ENCODE results near the gene KRT84. TPM values are rescaled to one million over a fixed set of nuclear protein-coding genes. Genes with fewer than 3 reads are reported as not detected.

Gene KRT84, protein sequence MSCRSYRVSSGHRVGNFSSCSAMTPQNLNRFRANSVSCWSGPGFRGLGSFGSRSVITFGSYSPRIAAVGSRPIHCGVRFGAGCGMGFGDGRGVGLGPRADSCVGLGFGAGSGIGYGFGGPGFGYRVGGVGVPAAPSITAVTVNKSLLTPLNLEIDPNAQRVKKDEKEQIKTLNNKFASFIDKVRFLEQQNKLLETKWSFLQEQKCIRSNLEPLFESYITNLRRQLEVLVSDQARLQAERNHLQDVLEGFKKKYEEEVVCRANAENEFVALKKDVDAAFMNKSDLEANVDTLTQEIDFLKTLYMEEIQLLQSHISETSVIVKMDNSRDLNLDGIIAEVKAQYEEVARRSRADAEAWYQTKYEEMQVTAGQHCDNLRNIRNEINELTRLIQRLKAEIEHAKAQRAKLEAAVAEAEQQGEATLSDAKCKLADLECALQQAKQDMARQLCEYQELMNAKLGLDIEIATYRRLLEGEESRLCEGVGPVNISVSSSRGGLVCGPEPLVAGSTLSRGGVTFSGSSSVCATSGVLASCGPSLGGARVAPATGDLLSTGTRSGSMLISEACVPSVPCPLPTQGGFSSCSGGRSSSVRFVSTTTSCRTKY
- total RNA-seq = not detected

DNA sequence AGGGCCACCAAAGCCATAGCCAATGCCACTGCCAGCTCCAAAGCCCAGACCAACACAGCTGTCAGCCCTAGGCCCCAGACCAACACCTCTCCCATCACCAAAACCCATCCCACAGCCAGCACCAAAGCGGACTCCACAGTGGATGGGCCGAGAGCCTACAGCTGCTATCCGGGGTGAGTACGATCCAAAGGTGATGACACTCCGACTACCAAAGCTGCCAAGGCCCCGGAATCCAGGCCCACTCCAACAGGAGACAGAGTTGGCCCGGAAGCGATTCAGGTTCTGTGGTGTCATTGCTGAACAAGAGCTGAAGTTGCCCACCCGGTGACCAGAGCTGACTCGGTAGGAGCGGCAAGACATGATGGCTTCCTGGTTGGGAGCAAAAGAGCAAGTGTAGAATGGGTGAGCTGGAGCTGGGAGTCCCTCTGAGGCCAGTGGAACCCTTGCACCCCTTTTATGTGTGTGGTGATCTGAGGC, at the start of gene KRT84:
TSS of gene KRT84 (minus strand) at position 427 of the 477 bp plus-strand sequence. CDS start at position 360, 67 bp downstream.
- TF ChIP-seq CTCF (IDR thresholded peaks at IDR 0.05; ENCODE audit: low read depth) = no peak

GRCh38 chr12:52434760-52435530, 49.5 kb upstream of the KRT84 start:
- TF ChIP-seq CTCF (IDR thresholded peaks at IDR 0.05; ENCODE audit: low read depth) = no peak

DNA sequence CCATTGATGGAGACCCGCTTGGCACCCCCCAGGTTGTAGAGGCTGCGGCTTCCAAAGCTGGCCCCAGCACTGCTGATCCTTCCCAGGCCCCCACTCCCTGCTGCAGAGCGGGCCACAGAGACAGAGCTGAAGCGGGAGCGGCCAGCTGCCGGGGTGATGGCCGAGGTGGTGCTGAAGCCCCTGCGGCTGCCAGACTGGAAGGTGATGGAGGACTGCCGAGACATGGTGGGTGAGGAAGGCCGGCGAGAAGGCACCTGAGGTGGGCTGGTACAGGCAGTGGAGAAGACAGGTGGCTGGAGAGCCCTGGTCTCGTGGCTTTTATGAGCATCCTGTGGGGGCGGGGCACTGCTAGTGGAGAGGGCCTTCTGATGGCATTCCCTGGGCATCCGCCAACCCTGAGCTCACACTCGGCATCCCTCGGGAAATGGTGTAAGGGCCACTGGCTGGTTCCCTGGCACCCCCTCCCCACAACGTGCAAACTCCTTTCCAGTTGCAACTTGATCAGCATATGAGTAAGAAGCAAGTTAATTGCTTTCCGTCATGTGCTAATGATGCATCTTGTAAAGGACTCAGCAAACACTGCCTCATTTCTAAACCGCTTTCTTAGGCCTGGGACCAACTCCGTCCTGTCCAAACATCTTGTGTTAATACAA, 48.8 kb upstream of the KRT84 start, which contains the start of gene KRT75:
TSS of gene KRT75 (minus strand) at position 291 of the 653 bp plus-strand sequence. CDS start at position 224, 67 bp downstream.
- TF ChIP-seq CTCF (IDR thresholded peaks at IDR 0.05; ENCODE audit: low read depth) = no peak

DNA sequence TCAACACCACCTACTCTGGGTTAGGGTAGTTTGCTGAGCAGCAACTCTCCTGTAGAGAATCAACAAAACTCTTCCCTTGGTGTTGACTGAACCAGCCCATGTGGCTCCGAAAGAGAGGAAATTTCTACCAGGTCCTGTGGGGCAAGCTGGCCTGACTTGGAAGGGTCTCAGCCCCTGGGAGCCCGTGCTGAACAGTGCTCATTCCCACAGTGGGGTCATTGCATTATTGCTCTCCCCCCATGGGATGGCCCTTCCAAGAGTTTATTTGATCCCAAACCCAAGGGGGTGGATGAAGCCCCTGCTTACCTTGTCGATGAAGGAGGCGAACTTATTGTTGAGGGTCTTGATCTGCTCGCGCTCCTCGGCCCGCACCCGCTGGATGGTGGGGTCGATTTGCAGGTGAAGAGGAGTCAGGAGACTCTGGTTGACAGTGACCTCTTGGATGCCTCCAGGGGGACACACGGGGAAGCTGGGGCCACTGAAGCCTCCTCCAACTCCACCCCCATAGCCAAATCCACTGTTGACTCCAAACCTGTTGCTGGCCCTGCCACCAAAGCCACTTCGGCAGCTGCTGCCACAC, 48.1 kb upstream of the KRT84 start:
- TF ChIP-seq CTCF (IDR thresholded peaks at IDR 0.05; ENCODE audit: low read depth) = no peak

GRCh38 chr12:52432559-52433207, 47.2 kb upstream of the KRT84 start:
- TF ChIP-seq CTCF (IDR thresholded peaks at IDR 0.05; ENCODE audit: low read depth) = no peak

- no peak for TF ChIP-seq CTCF (IDR thresholded peaks at IDR 0.05; ENCODE audit: low read depth)
Observed at GRCh38 chr12:52428121-52428520, 42.7 kb upstream of the KRT84 start.

All from subcutaneous adipose tissue (tissue), 4 donors.